ENCODE results near the gene BNIP2.
A peak's percentile ranks its signal among the peaks of the same experiment; 100 is the strongest.

DNA sequence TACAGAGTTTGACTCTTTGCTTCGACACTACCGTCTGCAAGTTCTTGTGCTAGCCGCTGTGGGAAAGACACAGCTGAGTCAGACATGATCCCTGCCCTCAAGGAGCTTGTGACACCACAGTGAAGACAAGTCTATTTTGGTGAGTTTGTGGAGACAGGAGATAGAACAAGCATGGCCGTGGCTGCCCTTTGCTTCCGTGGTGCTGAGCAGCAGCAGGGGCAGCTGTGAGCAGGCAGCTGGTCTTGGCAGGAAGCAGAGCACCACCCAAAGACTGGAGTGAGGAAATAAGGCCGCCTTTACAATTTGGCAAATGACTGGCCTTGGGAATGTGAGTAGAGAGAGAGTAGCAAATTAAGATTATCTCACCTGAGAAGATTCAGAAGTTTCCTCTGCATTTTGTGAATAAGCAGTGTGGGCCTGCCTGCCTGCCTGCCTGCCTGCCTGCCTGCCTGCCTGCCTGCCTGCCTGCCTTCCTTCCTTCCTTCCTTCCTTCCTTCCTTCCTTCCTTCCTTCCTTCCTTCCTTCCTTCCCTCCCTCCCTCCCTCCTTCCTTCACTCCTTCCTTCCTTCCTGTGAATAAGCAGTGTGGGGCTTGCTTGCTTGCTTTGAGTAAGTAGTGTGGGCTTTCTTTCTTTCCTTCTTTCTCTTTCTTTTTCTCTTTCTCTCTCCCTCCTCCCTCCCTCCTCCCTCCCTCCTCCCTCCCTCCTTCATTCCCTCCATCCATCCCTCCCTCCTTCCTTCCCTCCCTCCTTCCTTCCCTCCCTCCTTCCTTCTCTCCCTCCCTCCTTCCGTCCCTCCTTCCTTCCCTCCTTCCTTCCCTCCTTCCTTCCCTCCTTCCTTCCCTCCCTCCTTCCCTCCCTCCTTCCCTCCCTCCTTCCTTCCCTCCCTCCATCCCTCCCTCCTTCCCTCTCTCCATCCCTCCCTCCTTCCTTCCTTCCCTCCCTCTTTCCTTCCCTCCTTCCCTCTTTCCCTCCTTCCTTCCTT is 79.1 kb downstream of the BNIP2 start:
- TF ChIP-seq, protein P1, sequence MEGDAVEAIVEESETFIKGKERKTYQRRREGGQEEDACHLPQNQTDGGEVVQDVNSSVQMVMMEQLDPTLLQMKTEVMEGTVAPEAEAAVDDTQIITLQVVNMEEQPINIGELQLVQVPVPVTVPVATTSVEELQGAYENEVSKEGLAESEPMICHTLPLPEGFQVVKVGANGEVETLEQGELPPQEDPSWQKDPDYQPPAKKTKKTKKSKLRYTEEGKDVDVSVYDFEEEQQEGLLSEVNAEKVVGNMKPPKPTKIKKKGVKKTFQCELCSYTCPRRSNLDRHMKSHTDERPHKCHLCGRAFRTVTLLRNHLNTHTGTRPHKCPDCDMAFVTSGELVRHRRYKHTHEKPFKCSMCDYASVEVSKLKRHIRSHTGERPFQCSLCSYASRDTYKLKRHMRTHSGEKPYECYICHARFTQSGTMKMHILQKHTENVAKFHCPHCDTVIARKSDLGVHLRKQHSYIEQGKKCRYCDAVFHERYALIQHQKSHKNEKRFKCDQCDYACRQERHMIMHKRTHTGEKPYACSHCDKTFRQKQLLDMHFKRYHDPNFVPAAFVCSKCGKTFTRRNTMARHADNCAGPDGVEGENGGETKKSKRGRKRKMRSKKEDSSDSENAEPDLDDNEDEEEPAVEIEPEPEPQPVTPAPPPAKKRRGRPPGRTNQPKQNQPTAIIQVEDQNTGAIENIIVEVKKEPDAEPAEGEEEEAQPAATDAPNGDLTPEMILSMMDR (IDR thresholded peaks at IDR 0.05): no peak
- TF ChIP-seq POLR2A (IDR thresholded peaks at IDR 0.05): peak in 1 of 2 donors; percentile 15
